ENCODE measurements around the gene CHDH.

Gene CHDH

DNA sequence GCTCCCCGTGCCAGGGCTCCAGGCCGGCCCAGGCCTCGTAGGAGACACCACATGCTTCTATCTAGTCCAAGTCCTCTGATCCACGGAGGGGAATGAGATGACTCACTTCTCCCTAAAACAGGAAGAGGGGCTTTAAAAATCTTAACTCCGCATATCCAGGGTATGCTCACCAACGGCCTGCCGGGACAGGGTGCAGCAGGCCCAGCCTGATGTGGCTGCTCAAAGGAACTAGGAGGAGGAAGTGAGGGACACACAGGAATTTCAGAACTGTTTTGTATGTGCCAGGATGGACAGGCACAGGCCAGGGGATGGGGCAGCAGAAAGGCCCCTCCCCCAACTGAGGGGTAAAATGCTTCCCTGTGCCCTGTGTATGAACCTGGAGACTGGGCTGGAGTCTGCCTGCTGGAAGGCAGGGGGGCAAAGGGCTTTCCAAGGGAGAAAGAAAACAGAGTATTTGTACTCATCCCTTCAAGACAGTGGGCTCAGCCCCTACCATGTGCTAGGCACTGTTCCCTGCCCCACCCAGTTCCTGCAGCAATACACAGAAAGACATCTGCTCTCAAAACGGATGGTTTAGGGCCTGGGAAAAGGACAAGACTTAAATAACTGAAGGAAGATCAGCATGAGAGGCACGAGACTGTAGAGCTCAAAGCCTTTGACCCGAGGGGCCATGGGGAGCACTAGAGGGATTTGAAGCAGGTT, 22.1 kb downstream of the CHDH start:
- no peak for DNase-seq

DNA sequence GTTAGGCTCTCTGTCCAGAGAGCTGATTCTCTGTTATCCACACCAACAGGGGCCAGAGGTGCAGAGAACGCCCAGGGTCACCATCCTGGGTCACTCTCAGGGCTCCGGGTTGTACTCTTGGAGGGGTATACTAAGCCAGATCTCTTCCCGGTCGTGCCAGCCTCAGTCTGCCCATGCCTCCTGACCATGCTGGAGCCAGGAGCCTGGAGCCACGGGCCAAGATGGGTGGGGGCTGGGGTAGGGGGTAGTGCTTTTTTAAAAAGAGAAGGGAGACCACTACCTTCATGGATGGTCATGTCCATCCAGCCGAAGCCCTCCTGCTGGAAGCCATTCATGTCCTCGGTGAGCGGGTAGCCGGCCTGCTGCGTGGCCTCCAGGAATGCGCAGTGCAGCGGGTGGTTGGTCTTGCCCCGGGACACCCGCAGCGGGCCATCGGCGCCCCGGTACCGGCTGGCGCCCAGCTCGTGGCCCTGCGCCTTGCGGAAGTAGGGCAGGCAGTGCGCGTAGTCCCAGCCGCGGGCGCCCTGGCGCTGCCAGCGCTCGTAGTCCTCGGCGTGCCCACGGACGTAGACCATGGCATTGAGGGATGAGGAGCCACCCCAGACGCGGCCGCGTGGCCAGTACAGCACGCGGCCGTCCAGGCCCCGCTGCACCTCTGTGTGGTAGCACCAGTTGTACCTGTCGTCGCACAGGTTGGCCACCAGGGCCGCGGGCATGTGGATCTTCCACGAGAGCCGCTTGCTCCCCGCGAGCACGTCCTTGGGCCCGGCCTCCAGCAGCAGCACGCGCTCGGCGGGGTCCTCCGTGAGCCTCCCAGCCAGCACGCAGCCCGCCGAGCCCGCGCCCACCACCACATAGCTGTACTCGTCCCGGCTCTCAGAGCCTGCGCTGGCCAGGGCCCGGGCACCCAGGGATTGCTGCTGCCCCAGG, 22.9 kb downstream of the CHDH start:
- no peak for DNase-seq

DNA sequence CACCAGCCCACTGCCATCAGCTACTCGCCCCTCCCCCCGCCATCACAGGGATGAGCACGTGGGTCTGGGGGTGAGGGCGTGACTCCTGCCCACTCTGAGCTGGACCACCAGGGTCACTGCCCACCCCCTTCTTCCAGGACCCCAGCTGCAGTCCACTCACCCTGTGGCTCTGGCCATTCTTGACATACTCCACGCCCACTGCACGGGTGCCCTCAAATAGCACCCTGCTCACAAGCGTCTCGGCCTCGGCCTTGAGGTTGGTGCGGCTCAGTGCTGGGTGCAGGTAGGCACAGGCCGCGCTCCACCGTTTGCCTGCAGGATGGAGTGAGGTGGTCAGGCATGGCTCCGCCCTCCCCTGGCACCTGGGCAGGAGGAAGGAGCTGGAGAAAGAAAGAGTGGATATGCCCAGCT, 23.9 kb downstream of the CHDH start:
- DNase-seq = no peak

DNA sequence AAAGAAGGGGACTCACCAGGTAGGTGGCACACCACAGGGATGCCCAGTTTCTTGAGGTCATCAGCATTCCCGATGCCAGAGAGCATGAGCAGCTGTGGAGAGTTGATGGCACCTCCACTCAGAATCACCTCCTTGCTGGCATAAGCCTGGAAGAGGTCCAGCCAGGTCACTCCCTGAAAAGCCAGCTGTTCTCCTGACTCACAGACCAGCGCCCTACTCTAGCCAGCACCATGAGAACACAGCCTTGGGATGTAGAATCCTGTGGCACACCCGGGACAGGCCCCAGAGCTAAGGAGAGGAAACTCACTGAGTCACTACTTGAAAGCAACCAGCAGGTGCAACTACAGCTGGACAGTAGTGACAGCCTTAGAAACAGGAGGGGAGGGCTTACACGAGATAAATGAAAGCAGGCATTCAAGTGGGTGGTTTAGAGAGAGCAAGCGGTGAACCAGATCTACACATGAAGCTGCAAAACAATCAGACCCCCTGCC, 24.5 kb downstream of the CHDH start:
- no peak for DNase-seq

DNA sequence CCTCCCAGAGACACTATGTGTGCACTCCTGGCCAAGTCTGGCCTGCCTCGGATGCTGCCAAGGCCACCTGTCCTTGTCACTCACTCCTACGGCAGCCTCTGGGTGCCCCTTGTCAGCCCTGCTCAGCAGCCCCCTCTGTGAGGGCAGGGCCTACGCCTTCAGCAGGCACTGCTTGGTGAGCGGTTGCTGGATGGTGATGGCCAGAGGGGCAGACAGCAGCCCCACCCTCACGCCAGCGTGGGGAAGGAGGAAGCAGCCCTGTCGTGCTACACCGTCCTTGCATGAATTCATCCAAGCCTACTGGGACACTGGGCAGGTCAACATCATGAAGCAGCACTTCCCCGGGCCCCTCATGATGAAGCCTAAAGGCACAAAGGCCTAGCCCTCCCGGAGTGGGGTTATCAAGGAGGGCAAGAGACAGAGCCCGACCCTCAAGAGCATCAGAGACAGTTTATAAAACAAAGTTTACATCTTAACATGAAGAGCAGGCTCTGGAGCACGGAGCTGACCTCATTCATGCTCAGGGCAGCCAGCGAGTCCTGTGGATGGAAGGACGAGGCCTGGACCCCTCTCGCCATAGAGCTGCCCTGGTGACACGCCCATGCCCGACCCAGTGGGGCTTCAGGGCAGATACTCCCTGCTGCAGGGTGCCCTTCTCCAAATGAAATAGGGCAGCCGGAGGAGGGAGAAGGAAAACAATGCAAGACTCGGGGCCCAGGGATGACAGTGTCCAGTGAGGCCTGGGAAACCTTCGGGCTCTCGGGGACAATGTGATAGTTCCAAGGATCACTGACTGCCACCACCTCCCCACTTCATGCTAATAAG, 25.3 kb downstream of the CHDH start:
- no peak for DNase-seq

DNA sequence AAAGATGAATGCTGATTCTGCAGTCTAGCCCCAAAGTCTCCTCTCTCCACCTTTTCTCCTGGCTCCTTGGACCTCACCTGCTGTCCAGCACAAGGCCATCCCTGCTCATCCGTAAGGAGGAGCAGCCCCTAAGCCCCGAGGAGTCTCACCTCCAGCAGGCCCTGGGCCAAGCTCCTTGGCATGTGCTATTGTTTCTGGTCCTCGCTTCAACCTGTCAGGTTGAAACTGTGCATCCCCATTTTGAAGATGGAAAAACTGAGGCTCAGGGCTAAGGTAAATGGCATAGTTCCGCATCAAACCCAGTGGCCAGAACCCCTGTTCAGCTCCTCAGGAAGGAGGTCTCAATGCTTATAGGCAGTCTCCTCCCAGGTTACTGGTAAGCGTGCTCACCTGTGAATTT, 26.1 kb downstream of the CHDH start:
- no peak for DNase-seq

DNA sequence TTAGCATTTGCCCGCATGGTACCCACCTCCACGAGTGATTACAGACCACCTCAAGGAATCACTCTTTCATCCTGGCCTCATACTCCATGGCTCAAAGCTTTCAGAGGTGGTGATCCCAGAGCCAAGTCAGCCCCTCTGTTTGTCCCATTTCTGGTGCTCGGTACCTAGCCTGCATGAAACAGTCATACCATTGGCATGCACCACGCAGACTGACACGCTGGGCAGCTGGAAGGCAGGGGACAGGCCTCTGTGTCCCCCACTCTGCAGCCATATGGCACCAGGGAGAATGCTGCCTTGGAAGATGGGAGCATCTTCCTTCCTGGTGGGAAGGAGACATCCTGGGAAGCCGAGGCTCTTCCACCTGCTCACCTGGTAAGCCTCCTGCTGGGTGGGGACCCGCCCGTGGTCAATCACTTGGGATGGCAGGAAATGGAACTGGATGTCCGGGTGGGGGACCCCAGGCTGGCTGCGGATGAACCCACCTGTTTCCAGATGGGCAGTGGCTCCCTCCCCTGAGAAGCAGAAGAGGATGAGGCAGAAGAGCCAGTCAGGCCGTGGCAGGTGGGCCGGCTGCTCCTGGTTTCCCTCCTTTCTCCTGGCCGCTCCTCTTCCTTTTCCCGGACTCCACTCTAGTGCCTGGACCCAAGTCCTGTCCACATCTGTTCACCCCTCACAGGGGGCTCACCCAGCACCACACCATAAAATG, 26.9 kb downstream of the CHDH start:
- no peak for DNase-seq

DNA sequence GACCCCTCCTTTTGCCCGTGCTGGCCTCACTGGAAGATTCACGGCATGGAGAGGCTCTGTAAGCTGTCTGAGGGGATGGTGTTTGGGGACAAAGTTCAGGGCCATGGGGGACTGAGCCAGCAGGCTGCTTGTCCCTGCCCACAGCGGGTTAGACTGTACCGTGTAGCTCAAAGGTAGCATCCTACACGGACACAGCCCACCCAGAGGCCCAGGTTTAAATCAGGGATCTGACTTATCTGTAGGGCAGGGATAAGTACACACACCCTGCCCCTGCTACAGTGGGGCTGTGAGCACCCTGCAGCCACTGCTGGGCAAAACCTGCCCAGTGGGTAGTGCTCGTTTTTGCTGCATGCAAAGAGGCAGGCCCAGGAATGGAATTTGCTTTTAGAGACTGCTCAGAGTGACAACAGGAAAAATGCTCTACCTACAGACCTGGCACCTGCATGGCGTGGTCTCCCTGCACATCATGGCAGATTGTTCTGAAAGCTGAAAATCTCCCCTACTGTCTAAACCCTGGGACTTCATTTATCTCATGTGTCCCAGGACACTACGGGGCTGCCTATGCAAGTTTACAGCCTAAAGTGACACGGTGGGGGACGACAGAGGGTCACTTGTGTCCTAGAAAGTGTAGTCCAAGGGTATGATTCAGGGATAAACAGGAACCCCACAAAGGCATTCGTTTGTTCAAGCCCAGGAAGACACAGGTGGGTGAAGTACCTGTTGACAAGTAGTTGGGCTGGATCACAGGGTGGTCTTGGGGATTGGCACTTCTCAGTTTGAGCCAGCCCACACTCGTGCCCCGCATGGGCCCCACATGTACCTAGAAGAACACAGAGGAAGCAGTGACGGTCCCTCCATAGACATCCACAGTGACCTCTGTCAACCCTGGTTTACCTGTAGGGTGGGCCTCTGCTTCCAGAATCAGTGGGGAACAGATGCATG, 27.7 kb downstream of the CHDH start:
- no peak for DNase-seq

DNA sequence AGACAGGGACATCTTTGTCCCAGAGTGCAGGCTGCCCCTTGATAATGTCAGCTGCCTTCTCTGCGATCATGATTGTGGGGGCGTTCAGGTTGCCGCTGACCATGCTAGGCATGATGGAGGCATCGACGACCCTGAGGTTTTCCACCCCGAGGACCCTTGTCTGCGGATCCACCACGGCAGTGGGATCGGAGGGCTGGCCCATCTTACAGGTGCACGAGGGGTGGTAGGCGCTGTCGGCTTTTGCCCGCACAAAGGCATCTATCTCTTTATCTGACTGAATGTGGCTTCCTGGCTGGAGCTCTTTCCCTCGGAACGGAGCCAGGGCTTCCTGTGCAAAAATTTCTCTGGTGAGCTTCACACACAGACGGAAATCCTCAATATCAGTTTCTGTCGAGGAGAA, 28.4 kb downstream of the CHDH start:
- no peak for DNase-seq

DNA sequence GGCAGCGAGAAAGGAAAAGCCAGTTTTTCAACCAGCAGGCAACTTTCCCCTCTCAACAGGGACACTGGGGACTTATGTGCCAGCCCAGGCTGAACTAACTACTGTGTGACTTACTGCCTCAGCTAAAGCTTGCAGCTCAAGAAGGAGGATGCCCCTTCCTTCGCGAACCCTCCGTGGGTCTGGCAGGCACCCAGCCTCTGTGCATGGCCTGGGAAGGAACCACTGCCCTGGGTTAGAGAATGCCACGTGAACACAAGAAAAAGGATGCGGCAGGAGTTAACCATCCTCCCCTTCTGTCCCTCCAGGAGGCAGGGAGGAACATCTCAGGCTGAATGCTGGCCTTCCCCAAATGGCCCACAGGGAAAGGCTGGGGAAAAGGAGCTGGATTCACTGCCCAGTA, 29.0 kb downstream of the CHDH start:
- DNase-seq = no peak

DNA sequence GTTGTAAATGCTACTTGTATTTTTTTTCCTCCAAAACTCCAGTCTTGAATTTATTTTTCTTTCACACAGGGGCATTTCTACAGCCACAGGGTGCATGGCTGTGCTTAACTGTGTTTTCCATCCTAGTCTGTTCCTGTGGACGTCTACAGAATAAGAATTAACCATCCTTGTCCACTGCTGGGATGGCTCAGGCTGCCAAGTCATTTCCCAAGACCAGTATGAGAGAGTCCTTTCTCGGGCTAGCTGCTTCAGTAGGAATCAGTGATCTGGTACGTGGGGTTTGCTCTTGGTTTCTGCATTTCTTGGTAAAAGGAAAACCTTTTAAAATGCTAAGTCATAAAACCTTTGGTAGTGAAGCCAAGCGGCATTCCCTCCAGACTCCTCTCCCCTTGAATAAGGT, 29.8 kb downstream of the CHDH start:
- DNase-seq = no peak

DNA sequence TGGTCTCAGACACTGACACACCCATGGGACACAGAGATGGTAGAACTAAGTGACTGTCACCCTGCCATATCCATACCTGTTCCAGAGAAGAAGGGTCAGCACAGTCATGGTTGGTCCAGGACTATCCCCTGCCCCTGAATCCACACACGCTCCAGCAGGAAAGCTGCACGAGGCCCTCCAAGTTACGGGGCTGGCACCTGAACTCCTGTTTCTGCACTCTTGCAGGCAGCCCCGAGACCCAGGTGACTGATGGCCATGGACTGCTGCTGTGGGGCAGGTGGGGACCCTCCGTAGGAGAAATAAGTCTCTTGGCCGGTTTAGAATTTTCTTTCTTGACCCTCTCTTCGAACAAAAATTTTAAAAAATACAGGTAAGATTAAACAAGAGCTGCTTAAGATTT, 30.6 kb downstream of the CHDH start:
- DNase-seq = no peak

DNA sequence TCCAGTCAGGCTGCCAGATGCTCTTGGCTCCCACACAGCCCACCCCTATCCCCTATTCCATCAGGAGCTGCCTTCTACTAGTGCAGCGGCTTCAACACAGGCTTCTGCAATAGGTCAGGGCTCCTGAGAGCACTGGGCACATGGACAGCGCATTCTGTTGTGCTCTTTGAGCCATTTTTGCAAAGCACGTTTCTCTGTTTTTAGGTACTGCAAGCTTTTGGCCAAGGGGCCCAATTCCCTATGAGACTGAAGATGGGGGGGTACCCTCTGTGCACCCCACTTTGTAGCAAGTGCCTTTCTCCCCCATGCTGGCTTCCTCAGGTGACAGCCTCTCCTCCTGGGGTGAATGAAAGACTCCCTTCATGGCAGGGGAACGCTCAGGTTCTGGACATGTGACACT, 31.2 kb downstream of the CHDH start:
- no peak for DNase-seq

DNA sequence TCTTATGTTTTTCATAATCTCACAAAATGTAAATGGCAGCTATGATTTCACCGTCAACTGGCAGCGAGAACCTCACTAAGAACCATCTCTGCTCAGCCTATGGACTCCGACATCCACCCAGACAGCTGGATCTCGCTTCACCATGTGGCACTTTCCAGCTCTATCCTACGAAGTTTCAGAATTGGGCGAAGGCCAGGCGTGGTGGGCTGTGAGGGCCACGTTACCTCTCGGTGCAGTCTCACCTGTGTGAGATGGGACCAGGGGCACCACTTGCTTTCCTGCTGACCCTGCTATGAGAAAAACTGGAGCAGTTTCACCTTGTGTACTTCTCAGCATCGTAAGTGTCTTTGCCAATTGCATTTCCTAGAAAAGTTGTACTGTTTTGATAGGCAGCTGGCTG, 32.3 kb downstream of the CHDH start:
- no peak for DNase-seq

DNA sequence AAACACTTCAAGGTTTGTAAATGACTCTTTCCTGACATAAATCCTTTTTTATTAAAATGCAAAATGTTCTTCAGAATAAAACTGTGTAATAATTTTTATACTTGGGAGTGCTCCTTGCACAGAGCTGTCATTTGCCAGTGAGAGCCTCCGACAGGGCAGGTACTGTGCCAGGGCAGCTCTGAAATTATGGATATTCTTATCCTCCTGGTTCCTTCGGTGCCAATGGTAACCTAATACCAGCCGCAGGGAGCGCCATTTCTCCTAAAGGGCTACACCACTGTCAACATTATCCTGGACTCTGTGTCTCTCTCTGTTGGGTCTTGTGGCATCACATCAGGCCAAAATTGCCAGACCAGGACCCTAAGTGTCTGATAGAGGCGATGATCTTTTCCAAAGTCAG, 33.0 kb downstream of the CHDH start:
- DNase-seq = no peak

DNA sequence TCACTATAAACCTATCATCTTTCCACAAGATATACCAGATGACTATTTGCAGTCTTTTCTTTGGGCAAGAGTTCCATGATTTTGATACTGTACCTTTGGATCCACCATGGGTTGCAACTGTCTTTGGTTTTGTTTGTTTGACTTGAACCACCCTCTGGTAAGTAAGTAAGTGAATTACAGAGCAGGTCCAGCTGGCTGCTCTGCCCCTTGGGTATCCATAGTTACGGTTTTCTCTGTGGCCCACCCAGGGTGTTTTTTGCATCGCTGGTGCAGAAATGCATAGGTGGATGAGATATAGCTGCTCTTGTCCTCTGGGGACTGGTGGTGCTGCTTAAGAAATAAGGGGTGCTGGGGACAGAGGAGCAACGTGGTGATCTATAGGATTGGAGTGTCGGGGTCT, 33.8 kb downstream of the CHDH start:
- DNase-seq = no peak

DNA sequence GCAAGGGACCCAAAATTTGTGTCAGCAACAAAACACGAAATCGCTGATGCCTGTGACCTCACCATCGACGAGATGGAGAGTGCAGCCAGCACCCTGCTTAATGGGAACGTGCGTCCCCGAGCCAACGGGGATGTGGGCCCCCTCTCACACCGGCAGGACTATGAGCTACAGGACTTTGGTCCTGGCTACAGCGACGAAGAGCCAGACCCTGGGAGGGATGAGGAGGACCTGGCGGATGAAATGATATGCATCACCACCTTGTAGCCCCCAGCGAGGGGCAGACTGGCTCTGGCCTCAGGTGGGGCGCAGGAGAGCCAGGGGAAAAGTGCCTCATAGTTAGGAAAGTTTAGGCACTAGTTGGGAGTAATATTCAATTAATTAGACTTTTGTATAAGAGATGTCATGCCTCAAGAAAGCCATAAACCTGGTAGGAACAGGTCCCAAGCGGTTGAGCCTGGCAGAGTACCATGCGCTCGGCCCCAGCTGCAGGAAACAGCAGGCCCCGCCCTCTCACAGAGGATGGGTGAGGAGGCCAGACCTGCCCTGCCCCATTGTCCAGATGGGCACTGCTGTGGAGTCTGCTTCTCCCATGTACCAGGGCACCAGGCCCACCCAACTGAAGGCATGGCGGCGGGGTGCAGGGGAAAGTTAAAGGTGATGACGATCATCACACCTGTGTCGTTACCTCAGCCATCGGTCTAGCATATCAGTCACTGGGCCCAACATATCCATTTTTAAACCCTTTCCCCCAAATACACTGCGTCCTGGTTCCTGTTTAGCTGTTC, 34.9 kb downstream of the CHDH start:
- no peak for DNase-seq

DNA sequence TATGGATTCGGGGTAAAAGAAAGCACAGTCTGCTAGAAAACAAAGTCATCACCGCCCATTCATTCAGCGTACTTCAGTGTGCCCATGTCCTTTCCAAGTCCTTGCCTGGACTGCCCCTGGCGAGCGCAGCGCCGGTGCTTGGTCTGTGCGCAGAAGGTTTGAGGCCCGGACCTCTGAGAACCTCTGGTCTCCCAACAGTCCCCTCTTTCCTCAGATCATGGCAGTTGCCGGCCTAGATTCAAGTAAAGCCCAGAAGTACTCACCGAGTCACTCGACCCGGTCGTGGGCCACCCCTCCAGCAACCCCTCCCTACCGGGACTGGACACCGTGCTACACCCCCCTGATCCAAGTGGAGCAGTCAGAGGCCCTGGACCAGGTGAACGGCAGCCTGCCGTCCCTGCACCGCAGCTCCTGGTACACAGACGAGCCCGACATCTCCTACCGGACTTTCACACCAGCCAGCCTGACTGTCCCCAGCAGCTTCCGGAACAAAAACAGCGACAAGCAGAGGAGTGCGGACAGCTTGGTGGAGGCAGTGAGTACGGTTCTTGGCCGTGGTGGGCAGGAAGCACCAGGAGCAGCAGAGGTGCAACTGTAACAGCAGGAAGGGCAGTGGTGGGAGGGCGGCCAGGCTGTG, 36.3 kb downstream of the CHDH start:
- DNase-seq = no peak

DNA sequence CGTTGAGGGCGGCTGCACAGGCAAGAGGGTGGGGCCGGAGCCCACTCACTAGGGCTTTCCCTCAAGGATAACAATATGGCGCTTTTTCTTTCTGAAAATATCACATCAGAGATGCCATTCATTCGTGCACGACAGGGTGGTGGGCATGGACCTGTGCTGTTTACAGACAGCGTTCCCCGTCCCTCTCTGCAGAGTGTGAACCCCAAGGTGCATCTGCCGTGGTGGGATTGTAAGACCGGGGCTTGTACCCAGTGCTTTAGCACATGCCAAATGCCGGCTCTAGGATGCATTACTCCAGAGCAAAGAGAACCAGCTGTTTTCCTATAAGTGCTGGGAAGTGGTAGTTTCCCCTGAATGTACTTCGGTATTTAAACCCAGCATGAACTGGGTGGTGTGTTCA, 37.0 kb downstream of the CHDH start:
- DNase-seq = no peak

DNA sequence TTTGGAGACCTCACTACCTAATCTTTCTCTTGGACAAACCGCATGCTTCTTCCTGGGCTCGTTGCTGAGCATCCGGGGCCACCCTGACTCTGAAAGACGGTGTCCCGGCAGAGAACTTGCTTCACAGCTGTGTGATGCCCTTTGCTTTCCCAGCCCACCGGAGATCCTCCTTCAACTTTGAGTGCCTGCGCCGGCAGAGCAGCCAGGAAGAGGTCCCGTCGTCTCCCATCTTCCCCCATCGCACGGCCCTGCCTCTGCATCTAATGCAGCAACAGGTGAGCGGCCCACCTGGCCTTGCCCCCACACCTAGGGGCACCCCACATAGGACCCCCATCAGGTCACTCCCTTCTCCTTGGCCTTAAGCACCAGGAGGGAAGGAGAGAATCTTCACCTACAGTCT, 37.7 kb downstream of the CHDH start:
- DNase-seq = no peak

Data from activated T-cell treated with anti-CD3 and anti-CD28 coated beads for 4 hours (primary cell).